Pancreas (tissue), 10 donors: ENCODE results near the gene DEUP1. TPM values are rescaled to one million over a fixed set of nuclear protein-coding genes. Genes with fewer than 3 reads are reported as not detected.
"Not testable (repeated sequence)": the region's sequence is repeated elsewhere in the genome, so short reads cannot be mapped to it uniquely, and the experiment has no call there.

Experiments used
- ATAC-seq, 4 donors: fragments of 200-7000 bp; cut with Tn5 transposase; one replicate each; pipeline versions ENCODE4 v1.8.0 to v1.9.1; 2020; ENCODE audit warnings: mild to moderate bottlenecking in 4 of 4, moderate library complexity in 4 of 4
- DNase-seq, 6 donors: peaks; one replicate each; pipeline ENCODE4 v3.0.0-alpha.2; 2020
- FAIRE-seq: peaks from 2 replicates; lab custom pipeline; 2012; peaks lifted over from hg19 to GRCh38; lab: Jason Lieb, UNC
- H3K27ac ChIP-seq, 4 donors: fragments of 200-600 bp; sonication (generic); 1 replicate in 3 of 4; 2 replicates in 1 of 4; pipeline versions ENCODE4 v1.5.0 to v1.8.0; 2020
- H3K27me3 ChIP-seq, 4 donors: fragments of 200-600 bp; one replicate each; pipeline ENCODE4 v1.8.0; 2021
- H3K36me3 ChIP-seq, 3 donors: fragments of 200-600 bp; sonication (generic) in 1 of 3; one replicate each; pipeline versions ENCODE4 v1.5.0 to v1.8.0; 2020 to 2021
- H3K4me1 ChIP-seq, 3 donors: fragments of 200-600 bp; one replicate each; pipeline ENCODE4 v1.8.0; 2021
- H3K4me3 ChIP-seq, 4 donors: fragments of 200-600 bp; sonication (generic) in 2 of 4; one replicate each; pipeline versions ENCODE4 v1.5.0 to v1.8.0; 2020 to 2021
- H3K9me3 ChIP-seq, 4 donors: fragments of 200-600 bp; one replicate each; pipeline ENCODE4 v1.8.0; 2021
- CTCF ChIP-seq, 4 donors: fragments of 200-600 bp; sonication (generic) in 3 of 4; IDR thresholded peaks; one replicate each; pipeline versions ENCODE4 v1.5.0 to v1.8.0; 2021; ENCODE audit warnings: antibody characterized with exemption in 4 of 4
- WGBS, 2 donors: extraction: QIAGEN DNeasy Blood & Tissue Kit; methylation state at CpG; one replicate each; pipeline ENCODE4 v1.1.7; 2013; 5-methylcytosine and 5-hydroxymethylcytosine counted together
- intact Hi-C, 3 donors: fragments of 100-400 bp; cut with DNase I; formaldehyde crosslinking; loops; one replicate each; pipeline versions ENCODE4 v1.11.1 to v1.14.2; 2022
- polyA plus RNA-seq, 2 donors: library from polyadenylated mRNA; stranded (reverse); fragments of 200-250 nt; gene quantifications; one replicate each; pipeline ENCODE4 v1.2.3, GENCODE V29; 2013
- total RNA-seq, 6 donors: library from RNA; stranded (reverse); fragmentation: NEBNext Ultra II Directional in 4 of 6; extraction: Animal tissue kit (Norgen Biotek cat#: 25700) in 4 of 6; gene quantifications; one replicate each; pipeline versions ENCODE4 v1.2.1 to v1.2.4, GENCODE V29; 2021 to 2023
- donor health status: healthy with polysubstance abuse.
- donor health status: DM: no; HTN: no; CAD: no; lungs with moderate emphysema.
- donor health status: DM: no; HTN: no; CAD: no.
- donor health status: control.
- donor health status: control.
- donor health status: Bipolar disorder and iron deficiency.
- donor health status: DM: yes; HTN: yes; CAD: no.
- donor health status: DM: no; HTN: no; CAD: no.
- donor health status: DM: no; HTN: no; CAD: no.
- donor health status: DM: yes; HTN: yes; CAD: no.

The DEUP1 gene
- total and polyA plus RNA-seq, 8 donors: 0.12 to 1.1 (median 0.28) TPM; not detected in 1

GRCh38 chr11:93289782-93290463, 40.6 kb upstream of the DEUP1 start:
- Histone ChIP-seq H3K36me3 (no peaks in the 10 kb centered on the region), H3K9me3 (no peaks in the 10 kb centered on the region), H3K4me1 (no peaks in the 10 kb centered on the region), H3K27me3 (no peaks in the 10 kb centered on the region), H3K4me3 (no peak overlapping the region), H3K27ac (no peak overlapping the region)
- 66 to 73% methylated on average over 5 of the region's 5 CpGs for WGBS, 2 donors
- intact Hi-C loops: no loop called here
- no peak for TF ChIP-seq CTCF (IDR thresholded peaks at IDR 0.05)
- no peak for FAIRE-seq
- no peak for ATAC-seq
- no peak for DNase-seq

DNA sequence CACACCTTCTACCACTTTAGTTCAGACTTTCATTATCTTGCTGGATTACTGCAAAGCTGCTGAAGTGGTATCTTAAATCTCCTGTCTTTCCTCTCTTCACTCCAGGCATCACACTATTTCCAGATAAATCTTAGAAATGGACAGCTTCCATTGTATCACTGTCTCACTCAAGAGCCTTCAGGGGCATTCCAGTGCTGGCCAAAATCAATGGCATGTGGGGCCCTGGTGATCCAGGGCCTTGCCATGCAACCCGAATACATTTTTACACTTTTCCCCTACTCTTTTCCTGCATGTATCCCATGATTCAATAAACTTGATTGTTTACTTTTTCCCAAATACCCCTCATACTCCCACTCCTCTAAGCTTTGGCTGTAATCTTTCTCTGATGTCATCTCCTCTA, 39.4 kb upstream of the DEUP1 start:
- Histone ChIP-seq H3K4me3 (no peak overlapping the region), H3K9me3 (no peaks in the 10 kb centered on the region), H3K27ac (no peak overlapping the region), H3K4me1 (no peaks in the 10 kb centered on the region), H3K27me3 (no peaks in the 10 kb centered on the region), H3K36me3 (no peaks in the 10 kb centered on the region)
- intact Hi-C loops: no loop called here
- TF ChIP-seq CTCF (IDR thresholded peaks at IDR 0.05): no peak
- WGBS, 2 donors: 85 to 92% methylated on average over 1 of the region's 1 CpG
- DNase-seq (no peak), ATAC-seq (no peak), FAIRE-seq (no peak)

DNA sequence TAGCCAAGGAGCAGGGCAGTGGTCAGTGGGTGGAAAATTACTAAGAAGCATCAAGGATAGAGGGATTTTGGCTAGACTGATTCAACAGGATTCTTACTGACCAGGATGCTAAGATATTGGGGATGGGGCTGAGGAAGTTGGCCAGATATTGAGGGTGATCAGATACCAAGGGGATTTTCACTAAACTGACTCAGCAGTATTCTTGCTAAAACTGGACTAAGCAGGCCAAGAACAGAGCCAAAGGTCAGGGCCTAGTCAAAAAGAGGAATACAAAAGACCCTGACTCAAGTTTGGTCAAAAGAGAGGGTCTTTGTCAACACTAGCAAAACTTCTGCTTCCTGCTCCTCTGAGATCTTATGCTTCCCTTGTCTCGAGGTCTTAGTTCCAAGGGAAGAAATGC, 38.6 kb upstream of the DEUP1 start:
- intact Hi-C loops: no loop called here
- 85 to 88% methylated on average over 1 of the region's 1 CpG for WGBS, 2 donors
- Histone ChIP-seq H3K4me3 (no peak overlapping the region), H3K4me1 (no peaks in the 10 kb centered on the region), H3K9me3 (no peaks in the 10 kb centered on the region), H3K36me3 (no peaks in the 10 kb centered on the region), H3K27ac (no peak overlapping the region), H3K27me3 (no peaks in the 10 kb centered on the region)
- TF ChIP-seq CTCF (IDR thresholded peaks at IDR 0.05): no peak
- ATAC-seq (no peak), DNase-seq (no peak), FAIRE-seq (no peak)

DNA sequence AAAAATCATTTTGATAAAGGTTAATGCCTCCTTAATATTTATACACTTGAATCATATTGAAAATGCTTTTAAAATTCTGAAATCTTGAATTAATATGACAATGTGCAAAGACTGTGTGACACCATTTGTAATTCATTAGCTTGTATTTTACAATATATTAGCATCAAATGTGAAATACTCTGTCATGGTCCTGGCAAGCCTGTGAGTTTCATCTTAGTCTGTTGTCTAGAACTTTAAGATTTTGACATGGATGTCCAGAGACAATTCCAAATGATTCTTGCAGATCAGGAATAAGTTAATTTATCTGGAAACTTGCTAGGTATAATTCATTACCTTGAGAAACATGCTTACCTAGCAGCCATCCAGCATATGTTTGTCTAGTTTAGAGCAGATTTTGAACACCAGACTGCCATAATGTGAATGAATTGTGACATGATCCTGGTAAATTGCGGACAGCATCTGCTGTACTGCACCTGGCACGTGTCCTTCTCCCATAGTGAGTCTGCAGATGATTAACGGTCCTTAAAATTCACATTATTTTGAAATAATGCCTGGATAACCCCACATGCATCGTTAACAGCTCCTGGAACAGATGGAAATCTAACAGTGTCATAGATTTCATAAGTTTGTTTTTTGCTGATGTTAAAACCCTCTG, 34.5 kb upstream of the DEUP1 start:
- no peak for TF ChIP-seq CTCF (IDR thresholded peaks at IDR 0.05)
- Histone ChIP-seq H3K4me3 (no peak overlapping the region), H3K27me3 (no peaks in the 10 kb centered on the region), H3K9me3 (no peaks in the 10 kb centered on the region), H3K4me1 (no peaks in the 10 kb centered on the region), H3K36me3 (no peaks in the 10 kb centered on the region), H3K27ac (no peak overlapping the region)
- no peak for DNase-seq
- no peak for FAIRE-seq
- ATAC-seq: no peak
- intact Hi-C loops: no loop called here
- 79 to 84% methylated on average over 4 of the region's 4 CpGs for WGBS, 2 donors

GRCh38 chr11:93303689-93304088, 26.9 kb upstream of the DEUP1 start:
- FAIRE-seq (no peak), ATAC-seq (no peak), DNase-seq (no peak)
- Histone ChIP-seq H3K36me3 (no peaks in the 10 kb centered on the region), H3K4me3 (no peak overlapping the region), H3K9me3 (no peaks in the 10 kb centered on the region), H3K27me3 (no peaks in the 10 kb centered on the region), H3K4me1 (no peaks in the 10 kb centered on the region), H3K27ac (no peak overlapping the region)
- intact Hi-C loops: no loop called here
- no peak for TF ChIP-seq CTCF (IDR thresholded peaks at IDR 0.05)
- WGBS, 2 donors: 96 to 100% methylated on average over 3 of the region's 3 CpGs

- intact Hi-C loops, H3K4me1 ChIP-seq, FAIRE-seq, DNase-seq, H3K27ac ChIP-seq, H3K9me3 ChIP-seq, ATAC-seq, H3K27me3 ChIP-seq, H3K36me3 ChIP-seq, H3K4me3 ChIP-seq: not testable (repeated sequence)
- 95 to 97% methylated on average over 1 of the region's 1 CpG for WGBS, 2 donors
These were observed 16.1 kb upstream of the DEUP1 start for GRCh38 chr11:93314399-93314798.
